Measurements from ENCODE around the gene SKOR2. TPM values are rescaled to one million over a fixed set of nuclear protein-coding genes. Genes with fewer than 3 reads are reported as not detected.

Gene SKOR2
- total and polyA plus RNA-seq, 2 experiments from 2014 or later = 0.10 to 0.42 TPM

DNA sequence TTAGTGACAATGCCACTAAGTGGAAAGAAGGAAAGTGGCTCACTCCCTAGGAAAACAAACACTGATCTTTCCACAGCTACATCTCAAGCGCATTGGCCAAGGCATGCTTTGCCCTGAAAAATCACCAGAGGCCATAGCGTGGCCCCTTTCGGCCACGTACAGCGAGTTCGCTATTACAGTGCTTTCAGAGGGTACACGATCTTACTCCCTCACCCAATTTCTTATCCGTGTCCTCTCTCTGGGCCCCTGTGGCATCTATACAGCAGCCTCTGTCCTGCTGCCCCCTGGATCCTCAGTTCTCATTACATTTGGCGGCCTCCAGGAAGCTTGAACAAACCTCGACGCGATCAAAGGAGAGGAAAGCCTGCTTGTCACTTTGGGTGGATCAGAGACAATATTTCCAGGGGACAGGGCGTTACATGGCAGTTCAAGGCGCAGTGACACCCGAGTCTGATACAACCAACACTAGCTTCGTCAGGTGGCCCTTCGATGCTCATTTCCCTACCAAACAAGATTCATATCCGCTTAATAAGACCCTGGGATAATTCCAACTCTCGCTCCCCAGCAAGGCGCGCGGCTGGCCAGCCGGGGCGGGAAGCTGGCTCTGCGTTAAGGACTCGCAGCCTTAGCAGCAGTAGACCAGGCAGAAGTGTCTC is 941 bp downstream of the SKOR2 start (continued):
- TF ChIP-seq, protein P1, sequence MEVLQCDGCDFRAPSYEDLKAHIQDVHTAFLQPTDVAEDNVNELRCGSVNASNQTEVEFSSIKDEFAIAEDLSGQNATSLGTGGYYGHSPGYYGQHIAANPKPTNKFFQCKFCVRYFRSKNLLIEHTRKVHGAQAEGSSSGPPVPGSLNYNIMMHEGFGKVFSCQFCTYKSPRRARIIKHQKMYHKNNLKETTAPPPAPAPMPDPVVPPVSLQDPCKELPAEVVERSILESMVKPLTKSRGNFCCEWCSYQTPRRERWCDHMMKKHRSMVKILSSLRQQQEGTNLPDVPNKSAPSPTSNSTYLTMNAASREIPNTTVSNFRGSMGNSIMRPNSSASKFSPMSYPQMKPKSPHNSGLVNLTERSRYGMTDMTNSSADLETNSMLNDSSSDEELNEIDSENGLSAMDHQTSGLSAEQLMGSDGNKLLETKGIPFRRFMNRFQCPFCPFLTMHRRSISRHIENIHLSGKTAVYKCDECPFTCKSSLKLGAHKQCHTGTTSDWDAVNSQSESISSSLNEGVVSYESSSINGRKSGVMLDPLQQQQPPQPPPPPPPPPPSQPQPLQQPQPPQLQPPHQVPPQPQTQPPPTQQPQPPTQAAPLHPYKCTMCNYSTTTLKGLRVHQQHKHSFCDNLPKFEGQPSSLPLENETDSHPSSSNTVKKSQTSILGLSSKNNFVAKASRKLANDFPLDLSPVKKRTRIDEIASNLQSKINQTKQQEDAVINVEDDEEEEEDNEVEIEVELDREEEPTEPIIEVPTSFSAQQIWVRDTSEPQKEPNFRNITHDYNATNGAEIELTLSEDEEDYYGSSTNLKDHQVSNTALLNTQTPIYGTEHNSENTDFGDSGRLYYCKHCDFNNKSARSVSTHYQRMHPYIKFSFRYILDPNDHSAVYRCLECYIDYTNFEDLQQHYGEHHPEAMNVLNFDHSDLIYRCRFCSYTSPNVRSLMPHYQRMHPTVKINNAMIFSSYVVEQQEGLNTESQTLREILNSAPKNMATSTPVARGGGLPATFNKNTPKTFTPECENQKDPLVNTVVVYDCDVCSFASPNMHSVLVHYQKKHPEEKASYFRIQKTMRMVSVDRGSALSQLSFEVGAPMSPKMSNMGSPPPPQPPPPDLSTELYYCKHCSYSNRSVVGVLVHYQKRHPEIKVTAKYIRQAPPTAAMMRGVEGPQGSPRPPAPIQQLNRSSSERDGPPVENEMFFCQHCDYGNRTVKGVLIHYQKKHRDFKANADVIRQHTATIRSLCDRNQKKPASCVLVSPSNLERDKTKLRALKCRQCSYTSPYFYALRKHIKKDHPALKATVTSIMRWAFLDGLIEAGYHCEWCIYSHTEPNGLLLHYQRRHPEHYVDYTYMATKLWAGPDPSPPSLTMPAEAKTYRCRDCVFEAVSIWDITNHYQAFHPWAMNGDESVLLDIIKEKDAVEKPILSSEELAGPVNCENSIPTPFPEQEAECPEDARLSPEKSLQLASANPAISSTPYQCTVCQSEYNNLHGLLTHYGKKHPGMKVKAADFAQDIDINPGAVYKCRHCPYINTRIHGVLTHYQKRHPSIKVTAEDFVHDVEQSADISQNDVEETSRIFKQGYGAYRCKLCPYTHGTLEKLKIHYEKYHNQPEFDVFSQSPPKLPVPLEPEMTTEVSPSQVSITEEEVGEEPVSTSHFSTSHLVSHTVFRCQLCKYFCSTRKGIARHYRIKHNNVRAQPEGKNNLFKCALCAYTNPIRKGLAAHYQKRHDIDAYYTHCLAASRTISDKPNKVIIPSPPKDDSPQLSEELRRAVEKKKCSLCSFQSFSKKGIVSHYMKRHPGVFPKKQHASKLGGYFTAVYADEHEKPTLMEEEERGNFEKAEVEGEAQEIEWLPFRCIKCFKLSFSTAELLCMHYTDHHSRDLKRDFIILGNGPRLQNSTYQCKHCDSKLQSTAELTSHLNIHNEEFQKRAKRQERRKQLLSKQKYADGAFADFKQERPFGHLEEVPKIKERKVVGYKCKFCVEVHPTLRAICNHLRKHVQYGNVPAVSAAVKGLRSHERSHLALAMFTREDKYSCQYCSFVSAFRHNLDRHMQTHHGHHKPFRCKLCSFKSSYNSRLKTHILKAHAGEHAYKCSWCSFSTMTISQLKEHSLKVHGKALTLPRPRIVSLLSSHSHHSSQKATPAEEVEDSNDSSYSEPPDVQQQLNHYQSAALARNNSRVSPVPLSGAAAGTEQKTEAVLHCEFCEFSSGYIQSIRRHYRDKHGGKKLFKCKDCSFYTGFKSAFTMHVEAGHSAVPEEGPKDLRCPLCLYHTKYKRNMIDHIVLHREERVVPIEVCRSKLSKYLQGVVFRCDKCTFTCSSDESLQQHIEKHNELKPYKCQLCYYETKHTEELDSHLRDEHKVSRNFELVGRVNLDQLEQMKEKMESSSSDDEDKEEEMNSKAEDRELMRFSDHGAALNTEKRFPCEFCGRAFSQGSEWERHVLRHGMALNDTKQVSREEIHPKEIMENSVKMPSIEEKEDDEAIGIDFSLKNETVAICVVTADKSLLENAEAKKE (CRISPR knock-in tag; IDR thresholded peaks at IDR 0.05) = no peak
- TF ChIP-seq POLR2AphosphoS5 (IDR thresholded peaks at IDR 0.05; ENCODE audit: low read depth) = no peak

DNA sequence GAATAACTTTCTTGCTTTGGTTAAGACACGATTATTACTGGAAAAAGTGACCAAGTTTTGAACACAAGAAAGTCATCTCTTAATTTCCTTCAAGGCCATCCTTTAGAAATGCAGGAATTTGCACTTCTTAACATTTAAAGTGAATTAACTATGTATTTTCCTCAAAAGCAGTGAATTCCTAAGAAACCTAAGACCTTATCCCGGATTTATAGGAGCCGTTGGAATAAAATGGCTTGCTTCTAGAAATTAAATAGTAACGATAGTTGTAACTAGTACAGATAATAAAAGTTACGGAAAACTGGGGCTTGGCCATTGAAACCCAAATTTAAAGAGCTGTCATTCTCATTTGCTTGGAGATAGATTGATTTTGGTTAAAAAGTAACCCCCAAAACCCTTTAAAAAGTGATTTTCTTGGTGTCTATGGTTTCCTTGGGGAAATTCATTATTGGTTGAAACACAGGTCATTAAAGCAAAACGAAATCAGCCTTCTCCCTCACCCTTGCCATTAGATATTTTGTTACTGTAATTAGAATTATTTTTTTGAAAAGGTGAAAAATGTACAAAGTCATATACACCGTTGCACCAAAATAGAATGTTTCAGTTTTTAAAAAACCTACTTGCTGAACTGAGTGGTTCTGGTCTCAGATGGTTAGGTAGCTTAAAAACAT is 2.0 kb downstream of the SKOR2 start:
- no peak for ATAC-seq
- H3K9me3 Mint-ChIP-seq = peaks cover 9% of the 10 kb centered on the region
- peaks cover 8% of the 10 kb centered on the region for H3K36me3 Mint-ChIP-seq (ENCODE audit: low read depth)
- no peaks in the 10 kb centered on the region for H3K79me2 ChIP-seq (replicated peaks; ENCODE audit: insufficient read depth)
- peaks cover 72% of the 10 kb centered on the region for H3K4me1 ChIP-seq (ENCODE audit: insufficient read depth)
- peak overlapping the region; percentile 67; the same call in 1 of the 3 replicates for H3K4me3 Mint-ChIP-seq
- H3F3A ChIP-seq (replicated peaks; ENCODE audit: low read depth) = peaks cover 24% of the 10 kb centered on the region
- no peak for DNase-seq (ENCODE audit: low spot score)
- H3K27ac Mint-ChIP-seq = no peak overlapping the region
- H2AFZ ChIP-seq = no peak overlapping the region
- no peaks in the 10 kb centered on the region for H3K36me3 ChIP-seq (ENCODE audit: insufficient read depth)
- H3K4me3 ChIP-seq = no peak overlapping the region
- H3K27me3 ChIP-seq (ENCODE audit: insufficient read depth) = peaks cover 73% of the 10 kb centered on the region
- H4K20me1 ChIP-seq (replicated peaks; ENCODE audit: insufficient read depth) = 0 out of 2 replicates have a peak, but pooled peaks cover 5% of the 10 kb centered on the region
- H3K27ac ChIP-seq (ENCODE audit: low read depth) = no peak overlapping the region
- peaks cover 63% of the 10 kb centered on the region for H3K4me1 Mint-ChIP-seq
- H3K9me2 ChIP-seq (ENCODE audit: insufficient read depth) = no peaks in the 10 kb centered on the region
- H3K4me2 ChIP-seq = peak overlapping the region; percentile 2; the same call in 1 of the 2 replicates
- peaks cover 72% of the 10 kb centered on the region for H3K27me3 Mint-ChIP-seq (ENCODE audit: insufficient read depth, low read depth, poor library complexity)
- peak; percentile 44 for TF ChIP-seq EZH2 (IDR thresholded peaks at IDR 0.05; ENCODE audit: low read depth, unreplicated experiment)
- no peak for TF ChIP-seq STAT1 (IDR thresholded peaks at IDR 0.05; ENCODE audit: unreplicated experiment)
